Retinal pigment epithelial cell (primary cell): Measurements from ENCODE around the gene SMARCC1.

Experiments
- DNase-seq: peaks from one replicate; pipeline ENCODE4 v3.0.0-alpha.2; 2010; ENCODE audit warnings: low read depth
- H3K4me3 ChIP-seq: 2 replicates; pipeline ENCODE4 v1.5.1; 2011; ENCODE audit warnings: mild to moderate bottlenecking, low read length, control low read depth, moderate library complexity
- CTCF ChIP-seq: conservative IDR thresholded peaks from 2 replicates; pipeline ENCODE4 v1.5.1; 2011; ENCODE audit warnings: low read depth, low read length, control low read depth, inconsistent platforms

Gene SMARCC1

GRCh38 chr3:47636225-47636624 lies 145.5 kb downstream of the SMARCC1 start:
- no peak for DNase-seq
- TF ChIP-seq CTCF, result no peak

DNA sequence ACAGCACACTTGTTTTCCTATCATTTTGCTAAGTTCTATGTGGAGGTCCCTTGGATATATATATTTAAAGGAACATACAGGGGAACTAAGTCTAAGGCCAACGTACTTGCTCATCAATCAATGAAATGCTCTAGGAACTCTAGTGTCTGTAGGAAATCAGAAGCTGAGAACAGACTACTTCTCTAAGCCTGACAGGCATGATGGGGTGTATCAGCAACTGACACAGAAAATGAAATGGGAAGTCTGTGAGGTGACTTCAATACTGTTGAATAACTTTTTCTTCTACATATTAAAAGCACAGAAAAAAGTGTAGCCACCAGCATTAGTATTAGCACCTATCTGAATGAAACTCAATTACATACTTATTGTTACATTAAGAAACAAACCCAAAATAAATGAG lies 146.2 kb downstream of the SMARCC1 start:
- DNase-seq, result no peak
- no peak for TF ChIP-seq CTCF
- no peak overlapping the region for H3K4me3 ChIP-seq

More at GRCh38 chr3:47636225-47636624, 145.5 kb downstream of the SMARCC1 start:
- H3K4me3 ChIP-seq, result no peak overlapping the region

DNA sequence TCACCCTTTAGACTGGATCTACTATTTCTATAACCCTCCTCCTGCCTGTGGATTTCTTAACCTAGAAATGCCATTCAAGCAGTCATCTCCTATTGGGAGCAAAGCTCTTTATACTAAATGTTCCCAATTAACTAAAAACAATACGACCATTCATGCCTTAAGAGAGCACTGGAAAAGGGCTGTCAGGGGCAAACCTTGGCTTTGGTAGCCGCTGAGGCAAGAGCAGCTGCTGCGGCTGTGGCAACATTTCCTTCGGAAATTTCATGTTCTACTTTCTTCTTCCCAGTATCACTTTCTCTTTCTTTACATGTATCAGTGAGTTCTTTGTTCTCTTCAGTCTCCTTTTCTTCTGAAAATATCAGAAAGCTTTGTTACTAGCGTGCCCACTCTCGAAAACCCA lies 146.7 kb downstream of the SMARCC1 start:
- no peak overlapping the region for H3K4me3 ChIP-seq
- TF ChIP-seq CTCF, result no peak
- DNase-seq, result no peak

GRCh38 chr3:47630810-47631209 lies 150.9 kb downstream of the SMARCC1 start:
- H3K4me3 ChIP-seq, result no peak overlapping the region
- no peak for DNase-seq
- no peak for TF ChIP-seq CTCF

DNA sequence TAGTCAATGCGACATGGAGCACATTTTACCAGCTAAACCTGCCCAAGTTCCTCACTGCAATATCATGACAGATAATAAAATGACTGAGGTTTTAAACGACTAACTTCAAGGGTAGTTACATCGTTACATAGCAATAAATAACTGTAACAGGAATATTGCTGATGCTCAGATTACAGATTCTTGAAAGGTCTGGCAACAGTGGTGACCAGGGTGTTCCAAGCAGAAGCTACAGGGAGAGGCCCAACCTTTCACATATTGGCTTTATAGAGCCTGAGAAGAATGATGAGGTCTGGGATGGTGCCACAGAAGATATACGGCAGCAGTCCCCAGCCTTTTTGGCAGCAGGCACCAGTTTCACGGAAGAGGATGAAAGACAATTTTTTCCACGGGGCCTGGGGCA lies 151.9 kb downstream of the SMARCC1 start:
- no peak overlapping the region for H3K4me3 ChIP-seq
- no peak for DNase-seq
- no peak for TF ChIP-seq CTCF

DNA sequence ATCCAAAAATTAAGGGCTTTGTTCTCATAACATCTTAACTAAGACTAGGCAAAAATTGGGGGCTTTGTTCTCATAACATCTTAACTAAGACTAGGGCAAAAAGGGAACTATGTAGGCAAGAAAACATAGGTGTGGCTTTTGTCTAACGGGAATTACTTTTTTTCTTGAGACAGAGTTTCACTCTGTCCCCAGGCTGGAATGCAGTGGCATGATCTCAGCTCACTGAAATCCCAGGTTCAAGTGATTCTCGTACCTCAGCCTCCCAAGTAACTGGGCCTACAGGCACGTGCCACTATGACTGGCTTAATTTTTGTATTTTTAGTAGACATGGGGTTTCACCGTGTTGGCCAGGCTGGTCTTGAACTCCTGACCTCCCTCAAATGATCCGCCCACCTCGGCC lies 153.3 kb downstream of the SMARCC1 start:
- DNase-seq, result no peak
- H3K4me3 ChIP-seq, result no peak overlapping the region
- TF ChIP-seq CTCF, result no peak

- no peak for TF ChIP-seq CTCF
- no peak overlapping the region for H3K4me3 ChIP-seq
- no peak for DNase-seq
Observed at GRCh38 chr3:47622671-47623461, 158.8 kb downstream of the SMARCC1 start.
